Mesenchymal stem cell (in vitro differentiated cells and primary cell): ENCODE results near the gene ZNF337.

ENCODE experiments used
- DNase-seq: peaks from one replicate; pipeline ENCODE4 v3.0.0-alpha.2; 2013
- H2AFZ ChIP-seq: one replicate; pipeline ENCODE4 v1.6.1; 2013; ENCODE audit warnings: low read depth, mild to moderate bottlenecking, control low read depth, inconsistent platforms, low read length, moderate library complexity
- H2AK5ac ChIP-seq: 2 replicates; pipeline ENCODE4 v1.6.1; 2013; ENCODE audit warnings: low read length, moderate library complexity, mild to moderate bottlenecking, inconsistent platforms; ENCODE audit not compliant: severe bottlenecking
- H2BK120ac ChIP-seq: one replicate; pipeline ENCODE4 v1.6.1; 2013; ENCODE audit warnings: low read depth, mild to moderate bottlenecking, inconsistent platforms, low read length, moderate library complexity
- H2BK12ac ChIP-seq, 2 experiments: one replicate each; pipeline ENCODE4 v1.6.1; 2013; ENCODE audit warnings: inconsistent platforms in 2 of 2, low read length in 2 of 2, mild to moderate bottlenecking in 2 of 2, moderate library complexity in 2 of 2, control low read depth in 1 of 2
- H2BK15ac ChIP-seq: one replicate; pipeline ENCODE4 v1.6.1; 2013; ENCODE audit warnings: mild to moderate bottlenecking, low read depth, inconsistent platforms; ENCODE audit not compliant: poor library complexity, severe bottlenecking
- H2BK5ac ChIP-seq: 2 replicates; pipeline ENCODE4 v1.6.1; 2013; ENCODE audit warnings: low read depth, mild to moderate bottlenecking, low read length, control low read depth, inconsistent platforms; ENCODE audit not compliant: poor library complexity, severe bottlenecking
- H3K14ac ChIP-seq, 2 experiments: one replicate each; pipeline ENCODE4 v1.6.1; 2013; ENCODE audit warnings: inconsistent platforms in 2 of 2, low read length in 2 of 2, control low read depth in 1 of 2, mild to moderate bottlenecking in 1 of 2, moderate library complexity in 1 of 2
- H3K18ac ChIP-seq, 2 experiments: one replicate each; pipeline ENCODE4 v1.6.1; 2013; ENCODE audit warnings: inconsistent platforms in 2 of 2, low read length in 2 of 2, control low read depth in 1 of 2, low read depth in 1 of 2, mild to moderate bottlenecking in 1 of 2
- H3K23ac ChIP-seq, 2 experiments: one replicate each; pipeline ENCODE4 v1.6.1; 2013; ENCODE audit warnings: inconsistent platforms in 2 of 2, low read length in 2 of 2, mild to moderate bottlenecking in 2 of 2, moderate library complexity in 2 of 2, control low read depth in 1 of 2
- H3K27ac ChIP-seq: 2 replicates; pipeline ENCODE4 v1.5.1; 2013; ENCODE audit warnings: mild to moderate bottlenecking, moderate library complexity, low read length, control low read depth, inconsistent platforms; ENCODE audit not compliant: poor library complexity, severe bottlenecking
- H3K27me3 ChIP-seq, 2 experiments: 2 replicates each; pipeline versions ENCODE4 v1.6.1 to v1.7.0; 2013; ENCODE audit warnings: low read length in 2 of 2, mild to moderate bottlenecking in 2 of 2, moderate library complexity in 2 of 2, control low read depth in 1 of 2, inconsistent platforms in 1 of 2; ENCODE audit not compliant: control insufficient read depth in 1 of 2, insufficient read depth in 1 of 2
- H3K36me3 ChIP-seq, 2 experiments: 2 replicates each; pipeline versions ENCODE4 v1.6.1 to v1.7.0; 2013; ENCODE audit warnings: low read length in 2 of 2, control low read depth in 1 of 2, inconsistent platforms in 1 of 2, low read depth in 1 of 2, mild to moderate bottlenecking in 1 of 2; ENCODE audit not compliant: insufficient read depth in 2 of 2, control insufficient read depth in 1 of 2
- H3K4ac ChIP-seq, 2 experiments: one replicate each; pipeline ENCODE4 v1.6.1; 2013; ENCODE audit warnings: inconsistent platforms in 2 of 2, low read length in 2 of 2, mild to moderate bottlenecking in 2 of 2, moderate library complexity in 2 of 2, control low read depth in 1 of 2, low read depth in 1 of 2
- H3K4me1 ChIP-seq: 2 replicates; pipeline ENCODE4 v1.6.1; 2013; ENCODE audit warnings: low read depth, low read length, control low read depth; ENCODE audit not compliant: control insufficient read depth, insufficient read depth
- H3K4me2 ChIP-seq: 2 replicates; pipeline ENCODE4 v1.6.1; 2013; ENCODE audit warnings: low read length, mild to moderate bottlenecking, inconsistent platforms; ENCODE audit not compliant: poor library complexity, severe bottlenecking
- H3K4me3 ChIP-seq, 2 experiments: 2 replicates each; pipeline versions ENCODE4 v1.5.1 to v1.7.0; 2013; ENCODE audit warnings: low read length in 2 of 2, mild to moderate bottlenecking in 2 of 2, control low read depth in 1 of 2, low read depth in 1 of 2; ENCODE audit not compliant: insufficient read depth in 1 of 2
- H3K79me1 ChIP-seq: replicated peaks from 2 replicates; pipeline ENCODE4 v1.6.1; 2013; ENCODE audit warnings: mild to moderate bottlenecking, control low read depth, low read length, inconsistent platforms; ENCODE audit not compliant: poor library complexity, severe bottlenecking
- H3K9ac ChIP-seq: 2 replicates; pipeline ENCODE4 v1.7.0; 2013; ENCODE audit warnings: mild to moderate bottlenecking, low read length, moderate library complexity
- H3K9me3 ChIP-seq: 2 replicates; pipeline ENCODE4 v1.7.0; 2013; ENCODE audit warnings: mild to moderate bottlenecking, low read length; ENCODE audit not compliant: control insufficient read depth
- H4K8ac ChIP-seq: one replicate; pipeline ENCODE4 v1.6.1; 2013; ENCODE audit warnings: inconsistent platforms, mild to moderate bottlenecking, low read length, moderate library complexity
- H4K91ac ChIP-seq: one replicate; pipeline ENCODE4 v1.6.1; 2013; ENCODE audit warnings: mild to moderate bottlenecking, low read length, inconsistent platforms
- WGBS: methylation state at CpG from one replicate; pipeline ENCODE4 v1.1.7; 2013; ENCODE audit warnings: mixed read lengths; 5-methylcytosine and 5-hydroxymethylcytosine counted together

The ZNF337 gene

DNA sequence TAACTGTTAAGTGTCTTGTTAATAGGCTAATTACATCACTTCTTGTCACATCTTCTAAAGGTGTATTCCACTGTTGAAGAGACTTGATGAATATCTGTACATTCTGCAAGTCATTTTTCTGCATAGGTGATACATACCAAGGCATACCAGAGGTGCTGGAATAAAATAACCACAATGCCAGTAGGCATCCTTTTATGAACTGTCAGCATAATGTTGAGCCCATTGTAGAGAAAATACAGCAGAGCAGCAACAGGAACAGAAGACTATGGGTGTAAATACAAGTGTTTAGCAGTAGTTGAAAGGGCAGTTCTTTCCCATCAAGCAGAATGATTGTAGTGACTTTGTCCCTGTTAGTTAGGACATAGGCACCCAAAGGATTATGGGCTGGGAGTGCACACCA, 44.4 kb upstream of the ZNF337 start:
- Histone ChIP-seq H3K4me1 (no peaks in the 10 kb centered on the region), H3K4me2 (no peak overlapping the region), H3K9me3 (no peaks in the 10 kb centered on the region), H3K36me3 (no peaks in the 10 kb centered on the region), H3K4ac (no peak overlapping the region), H2BK5ac (no peak overlapping the region), H3K27ac (no peak overlapping the region), H2AFZ (no peak overlapping the region), H3K9ac (no peak overlapping the region), H3K14ac (no peak overlapping the region), H2BK120ac (no peak overlapping the region), H3K79me1 (peaks cover 2% of the 10 kb centered on the region), H3K4me3 (no peak overlapping the region), H3K18ac (no peak overlapping the region), H3K23ac (no peak overlapping the region), H2BK12ac (no peak overlapping the region), H4K8ac (no peak overlapping the region), H4K91ac (no peak overlapping the region), H2BK15ac (no peak overlapping the region), H3K27me3 (no peaks in the 10 kb centered on the region), H2AK5ac (no peak overlapping the region)
- no peak for DNase-seq

DNA sequence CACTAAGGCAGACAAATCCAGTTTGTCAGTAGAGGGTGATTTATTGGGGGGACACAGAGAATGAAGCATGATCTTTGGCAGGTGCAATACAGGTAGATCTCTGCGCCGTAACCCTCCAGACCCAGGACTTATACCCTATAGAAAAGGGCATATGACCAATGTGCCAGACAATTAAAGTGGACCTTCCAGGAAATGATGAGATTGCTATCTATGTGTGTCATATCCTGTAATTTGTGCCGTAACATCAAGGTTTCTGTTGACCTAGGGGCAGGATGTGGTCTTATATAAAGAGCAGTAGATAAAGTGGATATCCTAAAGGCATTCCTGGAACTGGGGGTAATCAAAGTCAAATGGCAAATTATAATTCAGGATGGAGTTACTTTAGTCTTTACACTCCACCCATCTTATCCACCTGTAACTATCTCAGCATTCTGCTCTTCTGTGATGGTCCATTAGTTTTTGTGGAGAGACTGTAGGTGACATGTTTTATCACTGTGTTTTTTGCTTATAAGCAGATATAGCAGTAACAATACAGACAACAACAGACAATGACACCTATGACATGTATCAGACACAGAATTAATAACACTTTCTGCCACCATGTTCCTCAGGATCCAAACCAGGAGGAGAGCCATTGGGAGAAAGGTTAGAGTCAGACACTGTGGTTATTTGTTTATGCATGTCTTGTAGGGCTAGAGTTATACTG, 43.1 kb upstream of the ZNF337 start:
- no peak overlapping the region for H2BK15ac ChIP-seq
- H2BK12ac ChIP-seq, result no peak overlapping the region
- H3K27me3 ChIP-seq, result no peaks in the 10 kb centered on the region
- no peaks in the 10 kb centered on the region for H3K4me1 ChIP-seq
- no peak overlapping the region for H3K4me3 ChIP-seq
- no peak overlapping the region for H3K18ac ChIP-seq
- DNase-seq, result no peak
- H2AFZ ChIP-seq, result no peak overlapping the region
- H3K27ac ChIP-seq, result no peak overlapping the region
- H2BK120ac ChIP-seq, result no peak overlapping the region
- H3K36me3 ChIP-seq, result no peaks in the 10 kb centered on the region
- H3K14ac ChIP-seq, result no peak overlapping the region
- H3K4me2 ChIP-seq, result no peak overlapping the region
- H4K91ac ChIP-seq, result no peak overlapping the region
- H3K79me1 ChIP-seq, result peaks cover under 1% of the 10 kb centered on the region
- H3K4ac ChIP-seq, result no peak overlapping the region
- no peak overlapping the region for H4K8ac ChIP-seq
- H2BK5ac ChIP-seq, result no peak overlapping the region
- H3K9me3 ChIP-seq, result no peaks in the 10 kb centered on the region
- WGBS, result 64% methylated on average over 3 of the region's 3 CpGs
- no peak overlapping the region for H3K9ac ChIP-seq
- H2AK5ac ChIP-seq, result no peak overlapping the region
- no peak overlapping the region for H3K23ac ChIP-seq

DNA sequence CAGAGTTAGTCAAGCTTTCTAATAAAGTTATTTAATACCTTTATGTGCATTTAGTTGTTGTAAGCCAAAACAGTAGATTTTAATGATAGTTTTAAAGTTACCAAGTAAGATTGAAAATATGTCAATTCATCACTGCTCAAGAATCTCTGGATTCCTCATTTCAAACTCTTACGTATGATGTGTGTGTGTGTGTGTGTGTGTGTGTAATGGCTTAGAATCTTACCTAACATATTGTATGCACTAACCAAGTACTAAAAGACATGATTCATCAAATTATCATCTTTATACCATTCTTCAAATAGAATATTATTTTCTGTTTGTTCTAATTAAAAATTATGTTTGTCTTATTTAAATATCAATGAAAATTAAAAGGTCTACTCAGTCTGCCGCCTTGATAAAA, 41.5 kb upstream of the ZNF337 start:
- no CpG with 5 or more reads among the region's 2 CpGs for WGBS
- no peak overlapping the region for H4K91ac ChIP-seq
- H3K27ac ChIP-seq, result no peak overlapping the region
- H2BK15ac ChIP-seq, result no peak overlapping the region
- H3K4me3 ChIP-seq, result no peak overlapping the region
- H3K9ac ChIP-seq, result no peak overlapping the region
- H3K79me1 ChIP-seq, result peaks cover 2% of the 10 kb centered on the region
- no peak overlapping the region for H2AK5ac ChIP-seq
- no peaks in the 10 kb centered on the region for H3K9me3 ChIP-seq
- H3K4me2 ChIP-seq, result no peak overlapping the region
- H3K4me1 ChIP-seq, result no peaks in the 10 kb centered on the region
- no peaks in the 10 kb centered on the region for H3K27me3 ChIP-seq
- no peak overlapping the region for H2BK120ac ChIP-seq
- H3K4ac ChIP-seq, result no peak overlapping the region
- no peak overlapping the region for H2AFZ ChIP-seq
- no peak overlapping the region for H3K23ac ChIP-seq
- H4K8ac ChIP-seq, result no peak overlapping the region
- H3K18ac ChIP-seq, result no peak overlapping the region
- H2BK12ac ChIP-seq, result no peak overlapping the region
- H2BK5ac ChIP-seq, result no peak overlapping the region
- H3K36me3 ChIP-seq, result no peaks in the 10 kb centered on the region
- H3K14ac ChIP-seq, result no peak overlapping the region
- DNase-seq, result no peak

DNA sequence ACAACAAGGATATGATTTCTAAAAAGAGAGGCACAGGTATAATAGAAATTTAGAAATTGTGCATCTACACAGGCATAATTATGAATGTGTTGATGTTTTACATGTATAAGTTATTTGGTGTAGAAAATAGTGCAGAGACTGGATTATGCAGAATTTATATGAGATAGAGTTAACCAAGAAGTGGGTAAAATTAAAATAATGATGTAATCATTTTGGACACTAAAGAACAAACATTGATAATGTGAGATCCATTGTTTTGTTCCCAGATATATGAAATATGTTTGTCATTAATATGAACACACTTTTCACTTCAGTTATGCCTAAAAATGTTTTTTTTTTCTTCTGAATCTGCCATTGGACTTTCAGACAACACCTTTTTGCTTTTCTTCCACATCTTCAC, 37.2 kb upstream of the ZNF337 start:
- H4K8ac ChIP-seq, result no peak overlapping the region
- H3K4me3 ChIP-seq, result no peak overlapping the region
- no peak overlapping the region for H2BK12ac ChIP-seq
- H2AFZ ChIP-seq, result no peak overlapping the region
- no peak overlapping the region for H3K4me2 ChIP-seq
- H2BK15ac ChIP-seq, result no peak overlapping the region
- H3K9me3 ChIP-seq, result no peaks in the 10 kb centered on the region
- no peak overlapping the region for H2AK5ac ChIP-seq
- H2BK5ac ChIP-seq, result no peak overlapping the region
- no peak overlapping the region for H3K23ac ChIP-seq
- H3K4ac ChIP-seq, result no peak overlapping the region
- H3K36me3 ChIP-seq, result no peaks in the 10 kb centered on the region
- no peak overlapping the region for H2BK120ac ChIP-seq
- no peaks in the 10 kb centered on the region for H3K4me1 ChIP-seq
- H3K27me3 ChIP-seq, result no peaks in the 10 kb centered on the region
- H3K79me1 ChIP-seq, result peaks cover 4% of the 10 kb centered on the region
- no peak overlapping the region for H4K91ac ChIP-seq
- H3K14ac ChIP-seq, result no peak overlapping the region
- no peak overlapping the region for H3K9ac ChIP-seq
- no peak for DNase-seq
- no peak overlapping the region for H3K18ac ChIP-seq
- no peak overlapping the region for H3K27ac ChIP-seq
